AG04450 (cell line): ENCODE results near the gene ERCC2. TPM values are rescaled to one million over a fixed set of nuclear protein-coding genes. Genes with fewer than 3 reads are reported as not detected.
A peak's percentile ranks its signal among the peaks of the same experiment; 100 is the strongest.

Experiments used
- CTCF ChIA-PET: fragments of 300-600, 350-600 bp; formaldehyde crosslinking; extraction: SDS; loops from one replicate; lab custom pipeline; 2022; ENCODE audit warnings: antibody characterized with exemption, inconsistent platforms; lab: Charles Lee
- POLR2A ChIA-PET: fragments of 350-600 bp; formaldehyde crosslinking; extraction: SDS; loops from one replicate; lab custom pipeline; 2021; ENCODE audit warnings: antibody characterized with exemption, inconsistent platforms; lab: Yijun Ruan, JAX
- DNase-seq: peaks from one replicate; pipeline ENCODE4 v3.0.0-alpha.2; 2011; ENCODE audit warnings: low read depth, low spot score
- H3K27ac ChIP-seq: one replicate; pipeline ENCODE4 v1.5.1; 2012; ENCODE audit warnings: low read depth, low read length, control low read depth
- H3K27me3 ChIP-seq: one replicate; pipeline ENCODE4 v1.6.0; 2012; ENCODE audit warnings: low read length; ENCODE audit not compliant: control insufficient read depth, insufficient read depth
- H3K4me3 ChIP-seq: 2 replicates; pipeline ENCODE4 v1.5.1; 2011; ENCODE audit warnings: mild to moderate bottlenecking, low read depth, low read length, control low read depth
- H3K9me3 ChIP-seq: 2 replicates; pipeline ENCODE4 v1.5.1; 2012; ENCODE audit warnings: low read length; ENCODE audit not compliant: control insufficient read depth, insufficient read depth
- polyA plus RNA-seq: library from polyadenylated mRNA; depleted of rRNA; stranded (reverse); fragments of >200 nt; gene quantifications from 2 replicates; pipeline ENCODE4 v1.2.3, GENCODE V29; 2011
- TF ChIP-seq, protein P1 (sequence below): IDR thresholded peaks from 2 replicates; pipeline ENCODE4 v1.5.1; 2011; ENCODE audit warnings: low read depth, low read length, control low read depth, inconsistent platforms

Gene ERCC2
- polyA plus RNA-seq, 1 experiment = 51.4 TPM

DNA sequence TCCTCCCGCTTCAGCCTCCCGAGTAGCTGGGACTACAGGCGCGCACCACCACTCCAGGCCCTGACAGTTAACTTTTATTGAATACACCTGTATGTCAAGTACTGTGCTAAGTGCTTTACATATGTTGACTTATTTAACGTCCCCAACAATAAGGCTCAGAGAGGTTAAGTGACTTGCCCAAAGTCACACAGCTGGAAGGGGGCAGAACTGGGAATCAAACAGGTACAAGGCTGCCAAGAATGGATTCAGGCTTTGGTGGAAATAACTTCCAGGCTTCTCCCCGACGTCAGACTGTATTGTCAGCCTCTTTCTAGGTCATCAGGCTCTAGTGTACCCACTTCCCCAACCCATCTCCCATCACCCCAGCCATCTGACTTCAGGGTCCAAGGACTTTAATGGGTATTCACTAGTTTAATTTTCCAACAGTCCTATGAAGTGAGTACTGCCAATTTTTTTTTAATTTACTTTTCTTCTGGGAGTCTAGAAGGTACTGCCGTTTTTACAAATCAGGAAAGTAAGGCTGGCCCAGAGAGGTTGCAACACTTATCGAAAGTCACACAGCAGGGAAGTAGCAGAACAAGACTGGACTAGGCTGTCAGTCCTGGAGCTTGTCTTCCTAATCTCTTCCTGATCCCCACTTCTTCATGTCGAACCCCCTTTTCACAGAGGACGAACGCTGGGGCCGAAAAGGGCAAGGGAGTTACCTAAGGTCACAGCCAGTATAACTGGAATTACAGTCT, 42.8 kb downstream of the ERCC2 start:
- CTCF ChIA-PET = interaction anchor here (1.0 to 2.0 kb wide), 2 partner anchors 12 to 127 kb away, joined by 3 to 6 read pairs; no protein-coding TSS in a partner anchor
- Histone ChIP-seq H3K9me3 (no peaks in the 10 kb centered on the region), H3K4me3 (no peak overlapping the region), H3K27ac (no peak overlapping the region), H3K27me3 (peaks cover 21% of the 10 kb centered on the region)
- TF ChIP-seq, protein P1, sequence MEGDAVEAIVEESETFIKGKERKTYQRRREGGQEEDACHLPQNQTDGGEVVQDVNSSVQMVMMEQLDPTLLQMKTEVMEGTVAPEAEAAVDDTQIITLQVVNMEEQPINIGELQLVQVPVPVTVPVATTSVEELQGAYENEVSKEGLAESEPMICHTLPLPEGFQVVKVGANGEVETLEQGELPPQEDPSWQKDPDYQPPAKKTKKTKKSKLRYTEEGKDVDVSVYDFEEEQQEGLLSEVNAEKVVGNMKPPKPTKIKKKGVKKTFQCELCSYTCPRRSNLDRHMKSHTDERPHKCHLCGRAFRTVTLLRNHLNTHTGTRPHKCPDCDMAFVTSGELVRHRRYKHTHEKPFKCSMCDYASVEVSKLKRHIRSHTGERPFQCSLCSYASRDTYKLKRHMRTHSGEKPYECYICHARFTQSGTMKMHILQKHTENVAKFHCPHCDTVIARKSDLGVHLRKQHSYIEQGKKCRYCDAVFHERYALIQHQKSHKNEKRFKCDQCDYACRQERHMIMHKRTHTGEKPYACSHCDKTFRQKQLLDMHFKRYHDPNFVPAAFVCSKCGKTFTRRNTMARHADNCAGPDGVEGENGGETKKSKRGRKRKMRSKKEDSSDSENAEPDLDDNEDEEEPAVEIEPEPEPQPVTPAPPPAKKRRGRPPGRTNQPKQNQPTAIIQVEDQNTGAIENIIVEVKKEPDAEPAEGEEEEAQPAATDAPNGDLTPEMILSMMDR = no peak
- no peak for DNase-seq
- POLR2A ChIA-PET = interaction anchor here (1.0 kb wide), 1 partner anchor 9 kb away, joined by 3 read pairs; no protein-coding TSS in a partner anchor

DNA sequence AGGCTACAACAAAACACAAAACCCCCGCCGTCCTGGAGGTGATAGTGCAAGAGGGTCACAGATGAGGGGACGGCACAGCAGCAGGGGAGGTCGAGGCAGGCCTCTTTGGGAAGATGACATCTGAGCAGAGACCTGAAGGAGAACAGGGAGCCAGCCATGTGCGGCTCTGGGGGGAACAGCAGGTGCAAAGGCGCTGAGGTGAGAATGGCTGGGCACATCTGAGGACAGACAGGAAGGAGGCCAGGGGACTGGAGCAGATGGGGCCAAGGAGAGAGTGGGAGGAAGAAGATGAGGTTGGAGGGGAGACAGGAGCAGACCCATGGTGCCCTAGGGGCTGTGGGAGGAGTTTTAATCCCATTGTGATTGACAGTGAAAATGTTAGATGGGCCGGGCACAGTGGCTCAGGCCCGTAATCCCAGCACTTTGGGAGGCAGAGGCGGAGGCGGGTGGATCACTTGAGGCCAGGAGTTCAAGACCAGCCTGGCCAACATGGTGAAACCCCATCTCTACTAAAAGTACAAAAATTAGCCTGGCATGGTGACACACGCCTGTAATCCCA, 45.9 kb downstream of the ERCC2 start:
- ChIA-PET CTCF (no interaction called here), POLR2A (no interaction called here)
- Histone ChIP-seq H3K27me3 (peaks cover 24% of the 10 kb centered on the region), H3K4me3 (no peak overlapping the region), H3K9me3 (no peaks in the 10 kb centered on the region), H3K27ac (no peak overlapping the region)
- no peak for DNase-seq
- TF ChIP-seq, protein P1 = no peak

DNA sequence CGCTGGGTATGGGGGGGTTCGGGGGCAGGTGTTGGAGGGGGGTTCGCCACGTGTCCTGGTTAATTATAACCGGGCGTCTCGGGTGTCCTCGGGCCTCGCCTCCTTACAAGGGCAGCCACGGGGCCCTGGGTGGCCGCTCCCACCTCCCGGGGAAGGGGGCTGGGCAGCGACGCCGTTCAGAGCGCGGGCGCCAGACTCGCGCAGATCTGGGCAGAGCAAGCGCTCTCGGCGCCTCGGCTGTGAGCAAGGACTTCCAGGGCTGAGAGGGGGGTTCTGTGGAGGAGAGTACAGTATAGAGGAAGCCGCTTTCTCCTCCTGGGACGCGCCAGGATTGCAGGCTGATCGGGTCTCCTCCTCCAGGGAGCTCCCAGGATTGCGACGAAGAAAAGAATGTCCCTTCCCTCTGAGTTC, 46.7 kb downstream of the ERCC2 start:
- H3K4me3 ChIP-seq = peak overlapping the region; percentile 41
- CTCF ChIA-PET = no interaction called here
- TF ChIP-seq, protein P1 = no peak

DNA sequence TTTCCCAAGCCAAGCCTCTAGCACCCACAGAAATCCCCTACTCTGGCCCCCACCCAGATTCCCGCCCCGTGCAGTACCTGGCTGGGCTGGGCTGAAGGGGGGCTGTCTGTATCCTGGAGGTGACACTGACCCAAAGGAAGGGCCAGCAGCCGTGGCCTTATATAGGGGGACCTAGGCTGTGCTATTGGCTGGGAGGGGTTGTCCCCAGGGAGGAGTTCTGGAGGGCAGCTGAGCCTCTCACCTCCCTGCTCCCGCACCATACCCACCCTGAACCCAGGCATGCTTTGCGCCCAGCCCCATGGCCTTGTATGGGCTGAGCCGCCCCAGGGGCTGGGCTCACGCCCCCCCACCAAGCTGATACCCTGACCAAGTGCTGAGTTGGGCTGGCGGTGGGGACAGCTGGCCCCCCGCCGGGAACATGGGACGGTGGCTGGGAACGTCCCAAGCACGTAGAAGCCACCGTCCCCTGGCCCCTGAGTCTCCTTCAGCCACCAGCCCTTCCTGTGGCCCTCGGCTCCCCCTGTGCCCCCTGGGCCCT, 47.6 kb downstream of the ERCC2 start, which contains the start of gene CKM:
TSS of gene CKM (minus strand) at position 132 of the 538 bp plus-strand sequence. CDS start 3,162 bp downstream, outside the sequence.
- no peak for DNase-seq
- Histone ChIP-seq H3K27ac (no peak within 1 kb of the TSS), H3K27me3 (peaks cover 24% of the 10 kb centered on the region), H3K9me3 (no peaks in the 10 kb centered on the region), H3K4me3 (peak within 1 kb of the TSS; percentile 41)
- CTCF ChIA-PET = no interaction called here
- TF ChIP-seq, protein P1 = no peak
- POLR2A ChIA-PET = interaction anchor here (0.6 to 0.7 kb wide), 2 partner anchors 10 to 47 kb away, joined by 3 read pairs; no protein-coding TSS in a partner anchor

More for the DNA sequence above, 46.7 kb downstream of the ERCC2 start:
- Histone ChIP-seq H3K27ac (no peak overlapping the region), H3K27me3 (peaks cover 24% of the 10 kb centered on the region), H3K9me3 (no peaks in the 10 kb centered on the region)
- POLR2A ChIA-PET = no interaction called here
- DNase-seq = no peak
